ENCODE data around the gene AIG1.
"Not testable (repeated sequence)": the region's sequence is repeated elsewhere in the genome, so short reads cannot be mapped to it uniquely, and the experiment has no call there.

GRCh38 chr6:143087335-143087734 lies 26.6 kb downstream of the AIG1 start:
- TF ChIP-seq CTCF (IDR thresholded peaks at IDR 0.05; ENCODE audit: poor library complexity); EZH2 (IDR thresholded peaks at IDR 0.05; ENCODE audit: borderline replicate concordance); EZH2phosphoT487 (IDR thresholded peaks at IDR 0.05; ENCODE audit: low read depth, severe bottlenecking, unreplicated experiment): not testable (repeated sequence)

Measured in hepatocyte (in vitro differentiated cells).